HepG2 (cell line): Measurements from ENCODE around the gene FN1. TPM values are rescaled to one million over a fixed set of nuclear protein-coding genes. Genes with fewer than 3 reads are reported as not detected.
A peak's percentile ranks its signal among the peaks of the same experiment; 100 is the strongest.

Experiments
- ATF2 ChIP-seq: sonication (generic); formaldehyde crosslinking; IDR thresholded peaks from 2 replicates; pipeline ENCODE4 v1.4.0; 2020; ENCODE audit warnings: missing genetic modification reagents
- EHMT2 ChIP-seq: fragments of 200-600 bp; sonication (generic); IDR thresholded peaks from 2 replicates; pipeline ENCODE4 v1.7.0; 2017; ENCODE audit warnings: antibody characterized with exemption, low read depth, low read length, borderline replicate concordance
- ELF1 ChIP-seq: sonication (generic); formaldehyde crosslinking; IDR thresholded peaks from 2 replicates; pipeline ENCODE4 v1.4.0; 2020; ENCODE audit warnings: missing genetic modification reagents
- HCFC1 ChIP-seq: fragments of 150-350 bp; IDR thresholded peaks from 2 replicates; pipeline ENCODE4 v1.6.1; 2014; ENCODE audit warnings: low read depth, low read length
- HES4 ChIP-seq: sonication (generic); formaldehyde crosslinking; IDR thresholded peaks from 2 replicates; pipeline ENCODE4 v1.9.0; 2021; ENCODE audit warnings: mild to moderate bottlenecking, missing genetic modification reagents, borderline replicate concordance
- ISL2 ChIP-seq: sonication (generic); formaldehyde crosslinking; IDR thresholded peaks from 2 replicates; pipeline ENCODE4 v1.5.0; 2020; ENCODE audit warnings: missing genetic modification reagents
- MIER3 ChIP-seq: IDR thresholded peaks from 2 replicates; pipeline ENCODE4 v1.6.1; 2016; ENCODE audit warnings: missing compliant biosample characterization, borderline replicate concordance
- MXD4 ChIP-seq: IDR thresholded peaks from 2 replicates; pipeline ENCODE4 v1.6.1; 2016; ENCODE audit warnings: mild to moderate bottlenecking, missing biosample characterization, missing genetic modification reagents
- MXI1 ChIP-seq: IDR thresholded peaks from 3 replicates; pipeline ENCODE4 v1.6.1; 2012; ENCODE audit warnings: low read depth, low read length, inconsistent platforms, borderline replicate concordance
- RORA ChIP-seq: sonication (generic); formaldehyde crosslinking; IDR thresholded peaks from 2 replicates; pipeline ENCODE4 v1.5.0; 2020; ENCODE audit warnings: mild to moderate bottlenecking, missing genetic modification reagents, moderate library complexity
- SALL2 ChIP-seq: sonication (generic); formaldehyde crosslinking; IDR thresholded peaks from 2 replicates; pipeline ENCODE4 v1.8.1; 2023; ENCODE audit warnings: mild to moderate bottlenecking, missing genetic modification reagents, inconsistent platforms
- SMAD1 ChIP-seq: sonication (generic); formaldehyde crosslinking; IDR thresholded peaks from 2 replicates; pipeline ENCODE4 v1.4.0; 2020; ENCODE audit warnings: missing genetic modification reagents, low read depth, mild to moderate bottlenecking, borderline replicate concordance
- TOE1 ChIP-seq: sonication (generic); formaldehyde crosslinking; IDR thresholded peaks from 2 replicates; pipeline ENCODE4 v1.4.0; 2020; ENCODE audit warnings: mild to moderate bottlenecking, missing genetic modification reagents
- ZFAT ChIP-seq: sonication (generic); formaldehyde crosslinking; conservative IDR thresholded peaks from 2 replicates; pipeline ENCODE4 v1.8.1; 2023; ENCODE audit warnings: missing genetic modification reagents, inconsistent platforms
- ZNF383 ChIP-seq: sonication (generic); formaldehyde crosslinking; IDR thresholded peaks from 2 replicates; pipeline ENCODE4 v1.4.0; 2020; ENCODE audit warnings: missing genetic modification reagents, mild to moderate bottlenecking, borderline replicate concordance
- ZNF589 ChIP-seq: sonication (generic); formaldehyde crosslinking; conservative IDR thresholded peaks from 2 replicates; pipeline ENCODE4 v1.8.0; 2022; ENCODE audit warnings: mild to moderate bottlenecking, moderate library complexity, missing genetic modification reagents
- polyA plus RNA-seq, 8 experiments: library from polyadenylated mRNA; depleted of rRNA in 3 of 8; stranded (reverse) in 7 of 8; unstranded in 1 of 8; fragments of >200 nt; fragmentation: Illumina TruSeq in 4 of 8; extraction: Trizol in 4 of 8; gene quantifications; 2 replicates each; pipeline versions ENCODE4 v1.2.1 to v1.2.3, GENCODE V29; 2011 to 2016; ENCODE audit warnings: low read depth in 4 of 8, missing spikeins in 1 of 8, mixed read lengths in 1 of 8; ENCODE audit not compliant: insufficient read depth in 1 of 8
- total RNA-seq, 5 experiments: library from RNA; depleted of rRNA; stranded (reverse); fragments of >200 nt; fragmentation: Illumina TruSeq; extraction: Trizol; gene quantifications; 2 replicates each; pipeline ENCODE4 v1.2.3, GENCODE V29; 2016; ENCODE audit warnings: low read depth in 1 of 5
- TF ChIP-seq, protein P1 (sequence below): sonication (generic); formaldehyde crosslinking; IDR thresholded peaks from 2 replicates; pipeline ENCODE4 v1.8.0; 2022; ENCODE audit warnings: mild to moderate bottlenecking, missing genetic modification reagents, borderline replicate concordance
- TF ChIP-seq, protein P2 (sequence below), 2 experiments: fragments of 450-650 bp in 1 of 2; sonication (generic) in 1 of 2; formaldehyde crosslinking in 1 of 2; IDR thresholded peaks; 2 replicates each; pipeline versions ENCODE4 v1.6.1 to v1.8.0; 2016 to 2022; ENCODE audit warnings: antibody characterized with exemption in 1 of 2, mild to moderate bottlenecking in 1 of 2, missing genetic modification reagents in 1 of 2

The FN1 gene
- total and polyA plus RNA-seq, 2 of the 13 experiments (the other 11 are each of a cell fraction or from before 2014, with no cell fraction given): 1,847 to 6,471 TPM

DNA sequence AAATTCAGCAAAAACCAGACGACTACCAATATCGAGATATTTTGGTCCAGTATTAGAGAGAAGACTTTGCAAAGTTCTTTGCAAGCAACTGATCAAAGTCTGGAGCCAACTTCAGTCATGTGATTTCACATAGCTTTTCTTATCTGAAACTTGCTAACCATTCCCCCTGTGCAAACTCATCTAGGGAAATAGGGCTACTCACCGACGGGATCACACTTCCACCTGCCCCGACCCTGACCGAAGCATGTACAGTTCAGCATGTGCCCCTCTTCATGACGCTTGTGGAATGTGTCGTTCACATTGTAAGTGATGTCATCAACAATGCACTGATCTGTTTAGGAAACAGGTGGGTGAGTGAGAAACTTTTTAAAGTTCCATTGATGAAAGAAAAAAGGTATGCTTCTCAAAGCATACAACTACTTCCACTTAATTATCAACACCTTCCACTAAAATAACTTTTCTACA, 15.4 kb downstream of the FN1 start (continued):
- TF ChIP-seq ATF2: peak; percentile 93
- TF ChIP-seq MXD4 (CRISPR knock-in tag): peak; percentile 85
- no peak for TF ChIP-seq SALL2 (CRISPR knock-in tag)
- TF ChIP-seq HCFC1: no peak; the same call in 1 of the 2 replicates
- no peak for TF ChIP-seq ZFAT
- TF ChIP-seq MIER3: peak; percentile 62; the same call in 1 of the 2 replicates
- TF ChIP-seq ZNF589 (CRISPR knock-in tag): peak; percentile 79; the same call in 1 of the 2 replicates
- TF ChIP-seq HES4 (CRISPR knock-in tag): no peak
- TF ChIP-seq SMAD1 (CRISPR knock-in tag): no peak
- TF ChIP-seq, protein P1, sequence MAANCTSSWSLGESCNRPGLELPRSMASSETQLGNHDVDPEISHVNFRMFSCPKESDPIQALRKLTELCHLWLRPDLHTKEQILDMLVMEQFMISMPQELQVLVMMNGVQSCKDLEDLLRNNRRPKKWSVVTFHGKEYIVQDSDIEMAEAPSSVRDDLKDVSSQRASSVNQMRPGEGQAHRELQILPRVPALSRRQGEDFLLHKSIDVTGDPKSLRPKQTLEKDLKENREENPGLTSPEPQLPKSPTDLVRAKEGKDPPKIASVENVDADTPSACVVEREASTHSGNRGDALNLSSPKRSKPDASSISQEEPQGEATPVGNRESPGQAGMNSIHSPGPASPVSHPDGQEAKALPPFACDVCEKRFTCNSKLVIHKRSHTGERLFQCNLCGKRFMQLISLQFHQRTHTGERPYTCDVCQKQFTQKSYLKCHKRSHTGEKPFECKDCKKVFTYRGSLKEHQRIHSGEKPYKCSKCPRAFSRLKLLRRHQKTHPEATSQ (CRISPR knock-in tag): no peak
- peak; percentile 79 for TF ChIP-seq ISL2 (CRISPR knock-in tag)
- no peak for TF ChIP-seq ZNF383 (CRISPR knock-in tag)
- TF ChIP-seq TOE1 (CRISPR knock-in tag): peak; percentile 71; the same call in 1 of the 2 replicates
- TF ChIP-seq MXI1: peak; percentile 56; the same call in 1 of the 3 replicates
- TF ChIP-seq, protein P2, sequence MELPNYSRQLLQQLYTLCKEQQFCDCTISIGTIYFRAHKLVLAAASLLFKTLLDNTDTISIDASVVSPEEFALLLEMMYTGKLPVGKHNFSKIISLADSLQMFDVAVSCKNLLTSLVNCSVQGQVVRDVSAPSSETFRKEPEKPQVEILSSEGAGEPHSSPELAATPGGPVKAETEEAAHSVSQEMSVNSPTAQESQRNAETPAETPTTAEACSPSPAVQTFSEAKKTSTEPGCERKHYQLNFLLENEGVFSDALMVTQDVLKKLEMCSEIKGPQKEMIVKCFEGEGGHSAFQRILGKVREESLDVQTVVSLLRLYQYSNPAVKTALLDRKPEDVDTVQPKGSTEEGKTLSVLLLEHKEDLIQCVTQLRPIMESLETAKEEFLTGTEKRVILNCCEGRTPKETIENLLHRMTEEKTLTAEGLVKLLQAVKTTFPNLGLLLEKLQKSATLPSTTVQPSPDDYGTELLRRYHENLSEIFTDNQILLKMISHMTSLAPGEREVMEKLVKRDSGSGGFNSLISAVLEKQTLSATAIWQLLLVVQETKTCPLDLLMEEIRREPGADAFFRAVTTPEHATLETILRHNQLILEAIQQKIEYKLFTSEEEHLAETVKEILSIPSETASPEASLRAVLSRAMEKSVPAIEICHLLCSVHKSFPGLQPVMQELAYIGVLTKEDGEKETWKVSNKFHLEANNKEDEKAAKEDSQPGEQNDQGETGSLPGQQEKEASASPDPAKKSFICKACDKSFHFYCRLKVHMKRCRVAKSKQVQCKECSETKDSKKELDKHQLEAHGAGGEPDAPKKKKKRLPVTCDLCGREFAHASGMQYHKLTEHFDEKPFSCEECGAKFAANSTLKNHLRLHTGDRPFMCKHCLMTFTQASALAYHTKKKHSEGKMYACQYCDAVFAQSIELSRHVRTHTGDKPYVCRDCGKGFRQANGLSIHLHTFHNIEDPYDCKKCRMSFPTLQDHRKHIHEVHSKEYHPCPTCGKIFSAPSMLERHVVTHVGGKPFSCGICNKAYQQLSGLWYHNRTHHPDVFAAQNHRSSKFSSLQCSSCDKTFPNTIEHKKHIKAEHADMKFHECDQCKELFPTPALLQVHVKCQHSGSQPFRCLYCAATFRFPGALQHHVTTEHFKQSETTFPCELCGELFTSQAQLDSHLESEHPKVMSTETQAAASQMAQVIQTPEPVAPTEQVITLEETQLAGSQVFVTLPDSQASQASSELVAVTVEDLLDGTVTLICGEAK (IDR thresholded peaks at IDR 0.05): no peak
- TF ChIP-seq, protein P2 (CRISPR knock-in tag; IDR thresholded peaks at IDR 0.05): no peak
- peak; percentile 59; the same call in 1 of the 2 replicates for TF ChIP-seq EHMT2
- TF ChIP-seq RORA: no peak
- TF ChIP-seq ELF1 (CRISPR knock-in tag): no peak
